Adipose tissue (tissue), 3 donors: ENCODE data around the gene PKDCC. TPM values are rescaled to one million over a fixed set of nuclear protein-coding genes. Genes with fewer than 3 reads are reported as not detected.

Experiments
- H3K27ac ChIP-seq: one replicate; pipeline ENCODE4 v1.5.1; 2013; ENCODE audit warnings: low read depth, low read length
- WGBS, 3 donors: extraction: QIAGEN DNeasy Blood & Tissue Kit; methylation state at CpG; one replicate each; pipeline ENCODE4 v1.1.7; 2013; 5-methylcytosine and 5-hydroxymethylcytosine counted together
- polyA plus RNA-seq, 3 donors: library from polyadenylated mRNA; stranded (reverse); fragments of 200-250 nt; gene quantifications; one replicate each; pipeline ENCODE4 v1.2.3, GENCODE V29; 2013
- donor health status: healthy with polysubstance abuse.
- donor health status: Bipolar disorder and iron deficiency.
- donor health status: healthy.

PKDCC gene
- polyA plus RNA-seq, 3 donors: 46.7 to 218 (median 132) TPM

- 31 to 42% (median 40%) methylated on average over 2 of the region's 2 CpGs for WGBS, 3 donors
- H3K27ac ChIP-seq: no peak overlapping the region
Observed at GRCh38 chr2:42095923-42096408, 48.1 kb downstream of the PKDCC start.

- H3K27ac ChIP-seq: no peak overlapping the region
- 71 to 85% (median 71%) methylated on average over 10 of the region's 10 CpGs for WGBS, 3 donors
Observed at GRCh38 chr2:42096869-42097591, 49.2 kb downstream of the PKDCC start.

- H3K27ac ChIP-seq: peak overlapping the region; percentile 55
- WGBS, 3 donors: 27 to 72% (median 37%) methylated on average over 9 of the region's 9 CpGs
Observed at GRCh38 chr2:42098571-42099437, 51.0 kb downstream of the PKDCC start.

- H3K27ac ChIP-seq: no peak overlapping the region
- WGBS, 3 donors: 88 to 94% (median 92%) methylated on average over 6 of the region's 6 CpGs
Observed at GRCh38 chr2:42099438-42100173, 51.8 kb downstream of the PKDCC start.

- 85 to 91% (median 86%) methylated on average over 18 to 20 of the region's 20 CpGs for WGBS, 3 donors
- H3K27ac ChIP-seq: no peak overlapping the region
Observed at GRCh38 chr2:42100683-42101205, 52.9 kb downstream of the PKDCC start.

GRCh38 chr2:42101206-42102023, 53.6 kb downstream of the PKDCC start:
- WGBS, 3 donors: 8 to 15% (median 11%) methylated on average over 62 to 77 of the region's 77 CpGs
- no peak overlapping the region for H3K27ac ChIP-seq

- no peak overlapping the region for H3K27ac ChIP-seq
- WGBS, 3 donors: 1 to 39% (median 4%) methylated on average over 33 of the region's 33 CpGs
Observed at GRCh38 chr2:42102024-42102590, 54.3 kb downstream of the PKDCC start.

- WGBS, 3 donors: 39 to 69% (median 42%) methylated on average over 17 to 25 of the region's 25 CpGs
Observed at GRCh38 chr2:42102591-42103450, 55.0 kb downstream of the PKDCC start.

GRCh38 chr2:42103829-42104228, 56.0 kb downstream of the PKDCC start:
- 69 to 83% (median 79%) methylated on average over 3 of the region's 3 CpGs for WGBS, 3 donors
- no peak overlapping the region for H3K27ac ChIP-seq

More at GRCh38 chr2:42102591-42103450, 55.0 kb downstream of the PKDCC start:
- H3K27ac ChIP-seq: no peak overlapping the region

- no peak overlapping the region for H3K27ac ChIP-seq
- WGBS, 3 donors: 87 to 89% (median 88%) methylated on average over 5 of the region's 5 CpGs
Observed at GRCh38 chr2:42104621-42105020, 56.8 kb downstream of the PKDCC start.

- no peak overlapping the region for H3K27ac ChIP-seq
- 53 to 71% (median 55%) methylated on average over 14 of the region's 14 CpGs for WGBS, 3 donors
Observed at GRCh38 chr2:42105330-42106256, 57.8 kb downstream of the PKDCC start.

GRCh38 chr2:42106257-42106816, 58.5 kb downstream of the PKDCC start:
- H3K27ac ChIP-seq: no peak overlapping the region
- 76 to 82% (median 81%) methylated on average over 10 of the region's 10 CpGs for WGBS, 3 donors

- no peak overlapping the region for H3K27ac ChIP-seq
- WGBS, 3 donors: 84 to 97% (median 92%) methylated on average over 4 of the region's 4 CpGs
Observed at GRCh38 chr2:42107249-42108042, 59.6 kb downstream of the PKDCC start.
